Measurements from ENCODE around the gene AMN.

GRCh38 chr14:102878970-102879460 is 43.4 kb upstream of the AMN start:
- TF ChIP-seq CTCF (conservative IDR thresholded peaks at IDR 0.05; ENCODE audit: low read depth, low read length) = no peak
- no peak for TF ChIP-seq EZH2 (IDR thresholded peaks at IDR 0.05; ENCODE audit: borderline replicate concordance, low read depth, low read length, poor library complexity, severe bottlenecking)

All from A673 (cell line).